HG03045 (cell line): Measurements from ENCODE around the gene GATA6.
"Not testable (repeated sequence)": the region's sequence is repeated elsewhere in the genome, so short reads cannot be mapped to it uniquely, and the experiment has no call there.

Experiments used
- ATAC-seq: cut with Tn5 transposase; IDR thresholded peaks from one replicate; pipeline ENCODE4 v1.9.1; 2021; ENCODE audit warnings: mild to moderate bottlenecking, moderate library complexity; ENCODE audit not compliant: unreplicated experiment

The GATA6 gene

DNA sequence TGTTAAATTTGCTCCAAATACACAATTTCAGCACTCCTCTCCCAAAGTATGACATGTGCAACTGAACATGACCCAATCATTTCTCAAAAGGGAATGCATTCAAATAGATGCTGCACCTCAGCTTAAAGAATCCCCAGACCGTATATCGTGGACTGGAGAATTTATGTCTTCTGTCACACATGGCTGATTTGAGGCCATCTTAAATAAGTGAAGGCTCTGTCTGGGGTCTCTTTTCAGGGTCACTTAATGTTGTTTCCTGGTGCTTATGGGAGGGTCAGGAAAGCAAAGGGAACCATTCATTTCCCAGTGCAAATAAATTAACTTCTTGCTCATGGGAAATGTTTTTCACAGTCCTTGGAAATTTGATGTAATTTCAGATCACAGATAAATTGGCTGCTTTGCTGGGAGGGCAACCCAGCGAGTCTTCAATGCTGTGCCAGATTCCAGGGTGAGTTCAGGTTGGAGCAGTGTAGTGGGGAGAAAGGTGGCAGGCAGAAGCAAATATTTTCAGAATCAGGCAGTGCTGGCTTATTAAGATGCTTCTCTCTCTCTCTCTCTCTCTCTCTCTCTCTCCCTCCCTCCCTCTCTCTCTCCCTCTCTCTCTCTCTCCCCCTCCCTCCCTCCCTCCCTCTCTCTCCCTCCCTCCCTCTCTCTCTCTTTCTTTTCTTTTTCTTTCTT, 34.3 kb downstream of the GATA6 start:
- ATAC-seq = no peak

DNA sequence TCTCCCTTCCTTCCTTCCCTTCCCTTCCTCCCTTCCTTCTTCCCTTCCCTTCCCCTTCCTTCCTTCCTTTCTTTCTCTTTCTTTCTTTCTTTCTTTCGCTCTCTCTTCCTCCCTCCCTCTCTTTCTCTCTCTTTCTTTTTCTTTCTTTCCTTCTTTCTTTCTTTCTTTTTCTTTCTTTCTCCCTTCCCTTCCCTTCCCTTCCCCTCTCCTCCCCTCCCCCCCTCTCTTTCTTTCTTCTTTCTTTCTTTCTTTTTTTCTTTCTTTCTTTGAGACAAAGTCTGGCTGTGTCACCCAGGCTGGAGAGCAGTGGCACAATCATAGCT, 34.8 kb downstream of the GATA6 start:
- no peak for ATAC-seq

DNA sequence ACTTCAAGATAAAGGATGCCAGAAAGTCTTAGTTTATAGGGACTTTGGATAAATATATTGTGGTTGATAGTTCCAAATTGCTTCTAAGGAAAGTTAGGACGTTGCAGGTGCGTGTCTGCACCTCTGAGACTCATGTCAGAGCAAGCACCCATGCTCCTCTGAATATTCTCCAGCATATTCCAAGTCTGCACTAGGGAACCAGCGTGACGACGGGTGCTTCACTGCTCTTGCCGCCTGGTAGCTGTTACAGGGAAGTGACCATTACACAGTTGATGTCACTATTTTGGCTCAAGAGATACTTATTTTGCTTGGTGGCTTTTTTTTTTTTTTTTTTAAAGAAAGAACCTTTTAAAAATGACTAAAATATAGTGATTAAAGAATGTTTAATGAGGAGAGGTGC, 35.6 kb downstream of the GATA6 start:
- no peak for ATAC-seq

DNA sequence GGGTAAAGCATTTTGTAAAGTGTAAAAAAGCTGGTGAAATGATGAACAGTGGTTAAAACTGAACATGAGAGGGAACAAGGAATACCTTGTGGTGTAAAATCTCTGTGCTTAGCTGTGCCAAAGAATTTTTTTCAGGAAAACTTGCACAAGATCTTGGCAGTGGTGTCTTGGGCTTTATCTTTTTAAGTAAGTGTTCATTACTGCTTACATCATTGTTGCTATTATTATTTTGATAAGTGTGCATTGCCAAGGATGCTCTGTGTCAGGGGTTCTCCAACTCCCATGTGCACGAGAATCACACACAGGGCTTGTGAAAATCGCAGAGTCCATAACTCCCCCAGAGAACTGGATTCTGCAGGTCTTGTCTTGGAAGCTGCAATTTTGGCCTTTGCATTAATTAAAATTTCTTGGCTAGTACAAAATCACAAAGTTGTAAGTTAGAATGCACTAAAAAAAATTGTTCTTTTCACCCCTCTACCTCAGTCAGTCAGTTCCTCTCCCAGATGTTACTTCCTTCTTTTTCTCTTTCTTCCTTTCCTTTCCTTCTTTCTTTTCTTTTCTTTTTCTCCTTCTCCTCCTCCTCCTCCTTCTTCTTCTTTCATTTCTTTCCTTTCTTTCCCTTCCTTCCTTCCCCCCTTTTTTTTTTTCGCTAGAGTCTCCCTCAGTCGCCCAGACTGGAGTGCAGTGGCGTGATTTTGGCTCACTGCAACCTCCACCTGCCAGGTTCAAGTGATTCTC, 37.8 kb downstream of the GATA6 start:
- ATAC-seq = no peak

DNA sequence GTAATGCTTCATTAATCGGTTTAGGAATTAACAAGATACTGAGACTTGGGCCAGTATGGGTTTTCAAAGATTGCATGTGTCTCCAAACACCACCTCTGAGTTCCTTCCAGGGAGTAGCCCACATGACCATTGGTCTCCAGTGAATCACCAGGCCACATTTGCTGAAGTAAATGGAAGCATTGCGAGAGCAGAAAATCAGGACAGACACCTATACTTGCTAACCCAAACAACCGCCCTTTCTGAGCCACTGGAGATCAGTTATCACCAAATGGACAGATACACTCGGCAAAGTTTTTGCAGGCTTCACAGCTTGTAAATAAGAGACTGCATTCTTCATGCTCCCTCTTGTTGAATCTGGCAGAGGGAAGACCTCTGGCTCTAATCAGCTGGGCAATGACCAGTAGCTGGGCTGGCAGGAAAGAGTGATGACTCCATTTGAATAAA, 40.9 kb downstream of the GATA6 start:
- ATAC-seq = no peak

DNA sequence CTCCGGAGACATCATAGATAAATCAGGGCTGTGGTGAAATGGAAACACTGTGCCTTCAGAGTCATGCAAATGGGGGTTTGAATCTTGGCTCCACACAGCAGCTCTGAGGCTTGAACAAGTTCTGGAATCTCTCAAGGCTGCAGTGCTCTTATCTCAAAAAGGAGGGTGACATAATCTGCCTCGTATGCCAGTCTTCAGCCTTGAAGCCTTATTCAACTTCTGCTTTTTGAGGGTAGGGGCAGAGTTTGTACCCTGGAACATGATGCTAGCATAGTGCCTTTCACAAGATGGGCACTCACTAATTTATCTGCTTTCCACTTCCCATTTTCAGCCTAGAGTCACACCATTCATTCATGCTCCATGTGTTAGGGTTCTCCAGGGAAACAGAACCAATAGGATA, 42.3 kb downstream of the GATA6 start:
- ATAC-seq = no peak

DNA sequence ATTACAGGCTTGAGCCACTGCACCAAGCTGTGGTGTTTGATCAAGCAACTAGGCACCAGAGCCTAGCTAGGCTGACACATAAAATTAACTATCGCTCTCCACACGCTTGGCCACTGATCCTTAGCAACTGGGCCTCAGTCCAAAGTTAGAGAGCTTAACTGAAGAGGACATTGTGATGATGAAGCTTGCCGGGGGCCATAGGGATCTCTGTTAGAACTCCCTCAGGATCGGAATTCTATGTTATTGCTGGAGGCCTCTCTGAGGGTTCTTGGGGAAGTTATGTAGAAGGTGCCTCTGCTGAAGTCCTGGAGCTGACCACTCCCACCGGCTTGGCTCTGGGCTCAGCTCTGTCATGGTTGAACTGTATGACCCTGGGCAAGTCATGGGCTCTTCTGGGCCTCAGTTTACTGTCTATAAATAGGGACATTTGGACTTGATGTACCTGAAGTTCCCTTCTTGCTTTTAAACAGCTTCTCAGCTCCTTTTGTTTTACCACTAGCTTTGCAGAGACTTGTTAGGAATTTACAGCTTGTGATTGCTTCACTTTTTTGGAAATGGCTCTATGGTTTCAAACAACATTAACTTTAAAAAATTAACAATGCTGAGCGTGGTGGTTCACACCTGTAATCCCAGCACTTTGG, 44.1 kb downstream of the GATA6 start:
- ATAC-seq = no peak

DNA sequence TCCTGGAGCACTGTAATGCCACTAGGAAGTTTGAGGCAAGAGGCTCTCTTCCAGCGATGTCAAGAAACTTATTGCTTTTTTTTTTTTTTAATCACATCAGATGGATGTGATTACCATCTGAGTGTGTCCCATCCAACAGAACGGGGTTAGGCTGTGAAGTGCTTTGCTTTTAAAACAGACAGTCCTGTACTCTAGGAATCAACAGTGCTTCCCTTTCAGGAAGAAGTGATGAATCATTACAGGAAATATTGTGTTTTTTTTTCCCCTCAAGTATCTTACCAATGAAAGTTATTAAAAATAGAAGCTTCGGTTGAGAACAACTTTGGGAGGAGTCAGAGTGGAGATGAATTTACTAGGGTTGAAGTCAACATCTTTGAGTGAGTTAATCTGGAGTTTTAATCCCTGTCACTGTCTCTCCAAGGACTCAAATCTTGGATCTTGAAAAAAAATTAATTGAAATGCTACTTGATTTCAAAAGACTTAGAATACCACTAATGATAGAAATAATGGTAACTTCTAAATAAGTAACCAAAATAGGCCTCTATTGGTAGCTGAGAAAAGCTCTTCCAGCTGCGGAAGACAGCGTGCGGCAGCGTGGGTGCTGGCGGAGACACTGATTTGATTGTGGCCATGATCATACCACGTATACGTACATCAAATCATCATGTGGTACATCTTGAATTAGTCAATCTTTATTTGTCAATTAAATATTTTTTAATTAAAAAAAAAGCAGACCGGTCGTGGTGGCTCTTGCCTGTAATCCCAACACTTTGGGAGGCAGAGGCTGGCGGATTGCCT, 45.5 kb downstream of the GATA6 start:
- ATAC-seq = no peak

DNA sequence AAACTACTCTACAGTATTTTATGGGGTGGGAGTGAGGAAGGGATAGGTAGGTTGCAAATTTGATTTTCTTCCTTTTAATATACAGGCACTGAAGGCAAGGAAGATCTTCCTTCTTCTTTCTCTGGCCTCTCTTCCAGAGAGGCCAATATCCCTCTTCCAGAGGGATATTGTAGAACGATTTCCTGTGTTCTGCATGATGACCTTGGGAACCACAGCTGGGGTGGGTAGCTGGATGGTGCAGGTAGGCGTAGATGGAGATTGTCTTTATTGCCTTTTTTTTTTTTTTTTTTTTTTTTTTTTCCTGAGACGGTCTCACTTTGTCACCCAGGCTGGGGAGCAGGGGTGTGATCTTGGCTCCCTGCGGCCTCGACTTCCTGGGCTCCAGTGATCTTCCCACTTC, 49.4 kb downstream of the GATA6 start:
- ATAC-seq = no peak

DNA sequence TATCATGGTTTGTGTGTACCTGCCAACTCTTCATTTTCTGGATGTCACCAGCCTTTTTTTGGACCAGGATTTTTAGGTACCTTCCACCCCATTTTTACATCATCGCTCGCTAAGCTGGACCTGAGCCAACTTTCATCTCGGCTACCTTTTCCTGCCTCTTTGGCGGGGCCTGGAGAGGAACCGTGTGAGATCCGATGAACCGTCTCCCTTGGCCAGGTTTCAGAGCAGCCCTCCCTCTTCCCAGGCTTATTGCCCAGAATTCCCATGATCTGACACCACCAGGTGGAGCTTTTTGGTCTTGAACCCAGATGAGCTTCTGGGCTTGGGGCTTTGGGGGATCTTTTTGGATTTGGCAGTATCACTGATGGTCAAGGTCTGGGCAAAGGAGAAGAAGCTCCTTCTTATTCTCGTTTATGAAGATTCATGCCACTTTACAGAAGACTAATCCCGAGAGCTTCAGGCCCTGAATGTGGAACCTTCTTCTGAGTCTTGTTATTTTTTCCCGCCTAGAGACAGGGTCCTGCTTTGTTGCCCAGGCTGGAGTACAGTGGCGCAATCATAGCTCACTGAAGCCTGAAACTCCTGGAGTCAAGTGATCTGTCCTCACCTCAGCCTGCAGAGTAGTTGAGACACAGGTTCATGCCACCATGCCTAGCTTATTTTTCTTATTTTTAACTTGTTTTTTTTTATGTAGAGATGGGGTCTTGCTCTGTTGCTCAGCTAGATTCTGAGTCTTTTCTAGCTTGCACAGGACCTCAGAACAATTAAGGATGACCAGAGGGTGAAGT, 50.4 kb downstream of the GATA6 start:
- ATAC-seq = no peak

DNA sequence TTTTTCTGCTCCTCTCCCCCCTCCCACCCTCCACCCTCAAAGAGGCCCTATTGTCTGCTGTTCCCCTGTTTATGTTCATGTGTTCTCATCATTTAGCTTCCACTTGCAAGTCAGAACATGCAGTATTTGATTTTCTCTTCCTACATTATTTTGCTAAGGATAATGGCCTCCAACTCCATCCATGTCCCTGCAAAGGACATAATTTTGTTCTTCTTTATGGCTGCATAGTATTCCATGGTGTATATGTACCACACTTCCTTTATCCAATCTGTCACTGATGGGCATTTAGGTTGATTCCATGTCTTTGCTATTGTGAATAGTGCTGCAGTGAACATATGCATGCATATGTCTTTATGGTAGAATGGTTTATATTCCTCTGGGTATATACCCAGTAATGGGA, 51.2 kb downstream of the GATA6 start:
- not testable (repeated sequence) for ATAC-seq

DNA sequence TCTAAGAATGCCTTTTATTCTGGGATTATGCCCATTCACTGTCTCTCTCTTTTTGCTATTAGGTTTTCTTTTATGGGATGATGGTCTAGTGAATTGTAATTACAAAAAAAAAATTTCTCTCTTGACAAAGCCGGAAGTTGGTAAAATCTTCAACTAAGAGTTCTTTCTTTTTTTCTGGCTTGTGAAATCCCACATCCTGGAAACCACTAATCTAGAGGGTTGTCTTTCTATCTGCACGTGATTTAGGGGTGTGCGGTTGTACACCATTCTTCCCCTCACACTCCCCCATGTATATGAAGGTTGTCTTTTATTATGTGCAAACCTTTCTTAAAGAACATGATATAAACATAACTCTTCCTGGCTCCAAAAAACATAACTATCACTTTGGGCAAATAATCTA, 52.0 kb downstream of the GATA6 start:
- ATAC-seq = no peak

DNA sequence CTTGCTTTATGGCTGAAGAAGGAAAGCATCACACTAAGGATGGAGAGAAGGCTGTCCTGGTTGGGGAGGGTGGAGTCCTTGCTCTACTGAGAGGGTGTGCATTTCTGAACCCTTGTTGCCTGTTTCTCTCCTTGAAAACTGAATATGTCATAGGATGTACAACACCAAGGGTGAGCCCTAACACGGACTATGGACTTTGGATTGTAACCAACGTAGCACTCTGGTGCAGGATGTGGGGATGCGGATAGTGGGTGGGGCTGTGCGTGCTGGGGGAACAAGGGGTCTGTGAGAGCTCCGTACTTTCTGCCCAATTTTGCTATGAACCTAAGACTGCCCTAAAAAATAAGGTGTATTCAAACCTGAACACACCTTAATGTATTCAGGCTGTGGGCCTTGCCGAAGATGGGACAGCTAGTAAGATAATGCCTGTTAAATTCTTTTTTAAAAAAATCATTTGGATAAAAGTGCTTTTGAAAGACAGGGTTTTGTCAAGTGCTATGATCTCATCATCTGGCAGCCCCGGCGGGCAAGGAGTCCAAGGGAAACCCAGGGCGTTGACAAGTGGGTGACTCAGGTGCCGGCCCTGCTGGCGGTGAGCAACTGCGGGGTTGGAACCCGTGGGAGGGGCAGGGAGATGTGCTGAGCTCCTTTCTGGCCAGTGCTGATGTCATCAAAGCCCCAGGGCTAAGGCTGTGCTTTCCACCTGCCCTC, 54.0 kb downstream of the GATA6 start:
- no peak for ATAC-seq

DNA sequence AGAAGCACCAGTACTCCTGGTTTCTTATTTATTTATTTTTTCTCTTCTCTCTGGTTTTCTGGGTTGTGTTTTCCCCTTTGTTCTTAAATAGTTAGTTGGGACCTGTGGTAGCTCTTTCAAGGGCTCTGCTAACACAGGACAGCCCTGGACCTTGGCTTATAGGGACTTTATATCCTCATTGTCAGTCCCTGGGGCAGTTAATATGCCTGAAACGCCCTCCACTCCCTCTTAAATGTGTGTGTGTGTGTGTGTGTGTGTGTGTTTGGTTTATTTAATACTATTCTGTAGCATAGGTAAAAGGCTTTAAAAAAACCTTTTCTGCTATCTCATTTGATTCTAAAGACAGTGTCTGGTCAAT, 54.6 kb downstream of the GATA6 start:
- ATAC-seq = no peak

DNA sequence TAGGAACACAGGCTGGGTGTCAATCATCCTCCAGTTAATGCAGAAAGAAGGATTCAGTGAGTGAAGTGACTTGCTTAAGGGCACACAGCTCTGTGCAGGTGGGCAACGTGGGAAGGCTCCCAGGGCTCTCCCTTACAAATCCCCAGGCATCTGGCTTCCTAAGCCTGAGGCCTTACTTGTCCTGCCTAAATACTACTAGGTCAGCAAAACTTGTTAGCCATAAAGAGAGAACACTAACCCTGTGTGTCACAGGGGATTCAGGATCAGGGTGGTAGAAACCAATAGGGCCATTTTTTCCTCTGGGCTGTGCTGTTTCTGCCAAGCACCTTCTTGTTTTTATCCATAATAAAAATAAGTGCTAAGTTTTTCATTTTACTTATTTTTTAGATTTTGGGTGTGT, 55.0 kb downstream of the GATA6 start:
- ATAC-seq = no peak

DNA sequence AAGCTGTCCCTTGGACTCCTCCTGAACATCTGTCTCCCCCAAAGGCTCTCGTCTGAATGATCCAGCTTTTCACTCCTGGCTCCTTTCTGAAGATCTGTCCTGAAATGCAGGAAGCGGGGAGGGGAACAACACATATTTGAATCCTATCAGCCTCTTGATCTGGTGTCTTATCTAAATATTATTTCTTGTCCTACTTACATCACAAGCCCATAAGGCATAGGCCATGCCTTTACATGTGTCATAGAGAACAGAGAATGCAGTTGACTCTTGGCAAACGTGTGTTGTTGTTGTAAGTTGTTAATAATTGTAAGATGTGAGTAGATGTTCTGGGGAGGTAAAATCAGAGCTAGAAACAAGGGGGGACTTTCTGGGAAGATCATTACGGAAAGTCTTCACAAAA, 57.4 kb downstream of the GATA6 start:
- no peak for ATAC-seq

DNA sequence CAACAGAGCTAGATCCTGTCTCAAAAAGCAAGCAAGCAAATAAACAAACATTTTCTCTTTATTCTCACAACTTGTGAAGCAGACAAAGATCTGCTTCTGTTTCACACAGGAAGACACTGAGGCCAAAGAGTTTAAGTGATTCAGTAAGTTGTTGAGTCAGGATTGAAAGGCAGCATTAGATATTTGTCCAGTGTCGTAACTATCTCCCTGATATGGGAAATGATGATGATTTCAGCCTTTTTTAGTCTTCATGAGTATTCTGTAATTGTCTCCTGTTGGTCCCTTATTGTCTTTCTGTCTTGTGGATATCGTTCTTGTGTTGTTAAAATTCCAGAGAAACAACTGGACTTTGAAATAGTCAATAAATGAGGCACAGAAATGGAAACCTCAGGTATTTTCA, 59.6 kb downstream of the GATA6 start:
- ATAC-seq = no peak

DNA sequence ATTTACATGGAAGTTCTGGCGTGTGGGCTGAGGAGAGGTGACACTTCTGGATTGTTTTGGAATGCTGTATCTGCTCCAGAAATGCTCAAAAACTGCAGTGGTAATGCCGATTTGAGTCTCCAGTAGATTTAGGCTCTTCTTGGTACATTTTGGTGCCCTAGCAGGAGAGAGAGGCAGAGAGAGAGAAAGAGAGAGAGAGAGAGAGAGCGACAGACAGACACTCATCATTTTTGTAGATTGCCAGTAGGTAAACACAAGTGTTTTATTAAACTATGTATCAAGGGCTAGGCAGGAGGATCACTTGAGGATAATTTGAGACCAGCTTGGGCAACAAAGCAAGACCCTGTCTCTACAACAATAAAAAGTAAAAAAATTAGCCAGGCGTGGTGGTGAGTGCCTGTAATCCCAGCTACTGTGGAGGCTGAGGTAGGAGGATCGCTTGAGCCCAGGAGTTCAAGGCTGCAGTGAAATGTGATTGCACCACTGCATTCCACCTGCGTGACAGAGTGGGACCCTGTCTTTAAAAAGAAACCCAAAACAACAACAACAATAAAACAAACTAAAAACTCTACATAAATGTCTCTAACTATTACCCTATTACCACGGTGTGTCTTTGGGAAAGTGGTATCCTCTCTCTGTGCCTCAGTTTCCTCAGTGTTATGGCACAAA, 60.2 kb downstream of the GATA6 start:
- no peak for ATAC-seq

DNA sequence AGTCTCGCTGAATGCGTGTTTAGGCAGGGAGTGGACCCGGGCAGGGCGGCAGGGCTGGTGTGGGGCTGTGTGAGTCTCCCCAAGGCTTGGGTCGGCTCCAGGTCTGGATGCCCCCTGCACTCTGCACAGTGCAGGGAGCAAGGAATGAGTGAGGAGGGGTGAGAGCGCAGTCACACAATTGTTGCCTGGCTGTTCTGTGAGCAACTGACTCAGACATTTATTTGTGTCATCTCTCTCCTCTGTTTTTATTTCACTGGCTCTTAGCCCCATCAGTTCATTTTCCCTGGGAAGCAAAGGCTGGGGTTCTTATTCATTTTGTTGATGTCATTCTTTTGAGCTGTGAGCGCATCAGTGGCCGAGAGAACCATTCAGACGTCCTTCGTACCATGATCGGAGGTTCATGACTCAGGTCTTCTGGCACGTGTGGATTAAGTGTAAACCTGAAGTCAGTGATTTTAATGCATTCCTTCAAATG, 61.1 kb downstream of the GATA6 start:
- no peak for ATAC-seq

DNA sequence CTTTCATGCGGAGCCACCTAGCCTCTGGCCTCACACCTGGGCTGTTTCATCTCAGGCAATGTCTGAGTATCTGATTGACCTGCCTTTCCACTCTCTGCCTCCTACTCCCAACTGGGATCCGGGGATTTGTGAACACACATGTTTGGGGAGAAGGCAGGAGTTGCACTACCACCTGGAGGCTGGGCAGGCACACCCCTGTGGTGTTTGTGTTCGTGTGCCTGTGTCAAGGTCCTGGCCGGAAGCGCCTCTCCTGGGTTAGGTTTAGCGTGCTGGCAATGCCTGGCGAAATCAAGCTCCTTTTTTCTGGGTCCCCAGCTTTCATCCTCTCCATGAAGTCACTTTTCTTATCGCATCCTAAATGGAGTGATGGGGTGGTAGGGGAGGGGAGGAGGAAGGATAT, 63.9 kb downstream of the GATA6 start:
- no peak for ATAC-seq
